Epidermal melanocyte (primary cell): ENCODE results near the gene KLHL34.

ENCODE experiments used
- DNase-seq: peaks from one replicate; pipeline ENCODE4 v3.0.0; 2011; ENCODE audit warnings: low spot score; ENCODE audit not compliant: insufficient read length

Gene KLHL34, protein sequence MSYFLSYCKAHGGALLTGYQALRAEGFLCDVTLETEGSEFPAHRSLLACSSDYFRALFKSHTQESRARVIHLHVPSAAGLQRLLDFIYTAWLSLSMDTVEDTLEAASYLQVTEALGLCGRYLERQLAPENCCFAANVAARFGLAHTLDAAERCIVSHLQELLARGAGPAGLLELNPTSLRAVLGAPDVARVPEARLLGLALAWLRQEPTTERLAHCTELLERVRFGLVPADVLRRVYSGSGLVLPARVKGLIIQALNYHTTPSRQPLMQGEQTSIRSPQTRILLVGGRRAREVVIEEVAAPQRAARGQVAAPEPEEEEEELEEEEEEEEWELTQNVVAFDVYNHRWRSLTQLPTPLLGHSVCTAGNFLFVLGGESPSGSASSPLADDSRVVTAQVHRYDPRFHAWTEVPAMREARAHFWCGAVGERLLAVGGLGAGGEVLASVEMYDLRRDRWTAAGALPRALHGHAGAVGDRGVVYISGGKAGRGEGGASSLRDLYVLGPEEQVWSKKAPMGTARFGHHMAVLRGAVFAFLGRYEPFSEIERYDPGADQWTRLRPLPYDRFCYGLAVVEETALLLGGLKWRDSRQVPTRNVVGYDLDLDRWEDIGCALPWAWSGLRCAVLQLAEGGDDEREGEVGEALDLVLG

DNA sequence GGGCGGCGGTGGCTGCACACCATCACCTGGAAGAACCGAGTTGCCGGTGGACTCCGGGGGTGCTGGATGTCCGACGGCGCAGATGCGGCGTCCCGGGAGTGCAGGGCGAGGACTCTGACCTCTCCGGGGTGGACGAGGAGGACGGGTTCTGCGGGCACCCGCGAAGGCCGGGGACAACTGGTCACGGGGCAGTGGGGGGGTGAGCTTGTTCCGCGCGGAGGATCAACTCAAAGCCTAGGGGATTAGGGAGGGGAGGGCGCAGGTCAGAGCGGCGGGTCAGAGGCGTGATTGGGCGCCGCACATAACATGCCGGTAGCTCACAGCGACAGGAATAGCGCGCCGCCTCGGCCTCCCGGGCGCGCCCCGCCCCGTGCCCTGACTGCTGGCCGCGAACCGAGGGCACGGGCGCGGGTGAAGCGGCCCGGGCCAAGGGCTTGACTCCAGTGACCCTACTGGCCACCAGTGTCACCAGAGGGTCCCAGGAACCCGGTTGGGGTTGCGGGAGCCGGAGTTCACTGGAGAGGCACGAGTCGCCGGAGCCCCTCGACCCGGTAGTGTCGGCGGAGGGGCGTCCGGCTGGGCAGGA, at the start of gene KLHL34:
KLHL34 (minus strand) TSS at position 179 of the 586 bp plus-strand sequence. CDS start 542 bp downstream, outside the sequence.
- DNase-seq: no peak

DNA sequence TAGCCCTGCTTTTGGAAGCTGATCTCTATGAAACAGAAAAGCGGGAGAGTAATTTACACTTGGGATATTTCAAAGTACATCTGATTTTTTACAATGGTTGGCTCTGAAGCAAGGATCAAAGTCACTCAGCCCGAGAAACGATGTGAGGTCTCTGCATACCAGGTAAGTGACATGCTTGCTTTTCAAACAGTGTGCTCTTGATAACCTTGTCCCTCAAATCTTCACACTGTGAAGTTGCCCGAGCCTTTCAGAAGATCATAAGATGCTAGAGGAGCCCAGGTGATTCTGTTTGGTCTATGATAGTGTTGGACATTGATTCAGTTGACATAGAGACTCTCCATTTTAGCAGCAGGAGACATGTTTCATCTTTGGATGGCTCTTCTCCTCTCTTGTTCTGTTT, 47.1 kb upstream of the KLHL34 start:
- no peak for DNase-seq

DNA sequence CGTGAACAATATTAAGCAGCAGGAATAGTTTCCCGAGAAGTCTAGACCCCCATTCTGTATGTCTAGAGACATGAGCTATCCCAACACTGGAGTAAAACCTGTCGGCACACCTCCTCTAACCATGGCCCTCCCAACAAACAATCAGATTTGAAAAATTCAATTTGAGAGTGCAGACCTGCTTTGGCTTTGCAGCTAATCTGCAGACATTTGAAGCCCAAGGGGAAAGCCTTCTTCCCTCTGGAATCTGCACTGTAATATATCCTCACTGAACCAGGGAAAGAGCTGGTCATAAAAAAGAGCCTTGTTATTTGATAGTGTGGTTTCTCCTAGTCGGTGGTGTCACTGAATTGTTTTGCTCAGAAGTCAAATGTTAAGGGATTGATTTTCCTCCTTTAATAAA, 44.6 kb upstream of the KLHL34 start:
- no peak for DNase-seq

DNA sequence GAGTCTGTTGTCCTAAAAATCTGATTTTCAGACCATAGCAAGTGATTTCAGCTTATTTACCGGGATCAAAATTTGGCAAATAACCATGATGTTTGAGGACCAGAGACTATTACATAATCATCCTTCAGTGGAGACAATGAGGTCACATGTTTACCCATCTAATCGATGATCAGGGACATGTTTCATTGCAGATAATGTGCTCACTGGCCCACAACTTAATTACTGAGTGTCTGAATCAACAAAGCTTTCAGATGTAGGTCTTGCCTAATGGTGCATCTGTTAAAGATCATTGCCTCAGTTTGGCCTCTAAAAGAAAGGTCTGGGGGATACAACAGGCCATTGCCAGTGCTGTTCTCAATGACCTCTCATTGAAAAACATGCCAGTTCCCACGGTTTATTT, 42.8 kb upstream of the KLHL34 start:
- no peak for DNase-seq

DNA sequence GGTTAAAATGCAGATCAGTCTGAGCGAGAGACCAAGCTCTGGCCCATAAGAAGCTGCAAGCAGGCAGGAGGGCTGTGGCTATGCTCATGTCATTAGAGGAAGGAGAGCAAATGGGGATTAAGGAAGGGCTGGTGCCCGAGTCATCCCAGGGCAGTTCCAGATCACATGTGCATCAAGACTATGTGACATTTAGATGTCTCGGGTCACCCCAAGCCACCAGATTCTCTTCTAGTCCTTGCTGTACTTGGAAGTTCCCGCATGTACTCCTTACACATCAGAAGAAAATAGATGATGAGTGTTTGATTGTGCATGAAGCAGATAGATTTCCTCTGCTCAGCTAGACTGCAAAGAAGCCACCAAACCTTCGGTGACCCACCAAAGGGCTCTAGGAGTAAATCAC, 42.1 kb upstream of the KLHL34 start:
- DNase-seq: no peak

DNA sequence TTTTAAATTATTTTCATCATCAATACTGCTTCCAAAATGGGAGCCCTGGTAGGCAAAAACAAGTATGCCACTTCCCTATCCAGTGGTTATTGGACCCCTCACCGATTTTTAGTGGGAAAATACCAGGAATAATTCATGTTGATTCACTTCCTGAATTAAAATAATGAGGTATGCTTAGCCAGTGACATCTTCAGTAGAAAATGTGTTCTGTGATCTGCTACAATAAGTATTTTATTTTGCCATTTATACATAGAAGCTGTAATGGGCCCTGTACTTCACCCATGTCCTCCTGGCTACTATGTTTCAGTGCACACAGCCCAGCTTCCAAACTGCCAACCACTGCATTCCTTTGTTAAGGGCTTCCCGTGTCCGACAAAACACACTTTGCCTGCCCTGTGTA, 41.0 kb upstream of the KLHL34 start:
- no peak for DNase-seq

DNA sequence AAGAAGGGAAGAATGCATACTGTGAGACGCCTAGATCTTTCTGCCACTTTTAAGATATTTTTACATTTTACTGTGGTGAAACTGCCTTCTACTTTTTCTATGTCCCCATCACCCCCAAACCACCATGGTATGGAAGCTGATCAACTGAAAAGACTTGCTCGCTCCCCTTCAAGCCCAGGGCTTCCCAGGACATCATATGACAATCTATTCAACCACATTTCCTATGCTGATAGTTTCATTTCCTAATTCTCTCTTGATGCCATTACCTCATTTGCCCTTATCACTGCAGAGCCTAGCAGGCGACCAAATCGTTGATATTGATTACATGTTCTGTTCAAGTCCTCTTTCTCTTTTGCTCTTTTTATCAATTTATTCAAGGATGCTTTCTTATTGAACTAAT, 40.1 kb upstream of the KLHL34 start:
- no peak for DNase-seq

DNA sequence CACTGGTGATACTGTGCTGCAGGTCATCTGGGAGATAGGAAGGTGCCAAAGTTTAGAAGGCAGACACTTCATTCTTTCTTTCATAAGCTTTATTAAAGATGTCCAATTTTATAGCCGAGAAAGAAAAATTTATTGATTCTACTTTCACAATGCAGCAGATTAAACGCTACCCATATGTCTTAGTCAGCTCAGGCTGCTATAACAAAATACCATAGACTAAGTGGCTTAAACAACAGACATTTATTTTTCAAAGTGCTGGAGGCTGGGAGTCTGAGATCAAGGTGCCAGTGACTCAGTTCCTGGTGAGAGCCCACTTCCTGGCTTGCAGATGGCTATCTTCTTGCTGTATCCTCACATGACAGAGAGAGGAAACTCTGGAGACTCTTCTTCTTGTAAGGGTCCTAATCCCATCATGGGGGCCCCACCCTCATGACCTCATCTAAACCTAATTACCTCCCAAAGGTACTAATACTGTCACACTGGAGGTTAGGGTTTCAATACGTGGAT, 33.4 kb upstream of the KLHL34 start:
- no peak for DNase-seq

DNA sequence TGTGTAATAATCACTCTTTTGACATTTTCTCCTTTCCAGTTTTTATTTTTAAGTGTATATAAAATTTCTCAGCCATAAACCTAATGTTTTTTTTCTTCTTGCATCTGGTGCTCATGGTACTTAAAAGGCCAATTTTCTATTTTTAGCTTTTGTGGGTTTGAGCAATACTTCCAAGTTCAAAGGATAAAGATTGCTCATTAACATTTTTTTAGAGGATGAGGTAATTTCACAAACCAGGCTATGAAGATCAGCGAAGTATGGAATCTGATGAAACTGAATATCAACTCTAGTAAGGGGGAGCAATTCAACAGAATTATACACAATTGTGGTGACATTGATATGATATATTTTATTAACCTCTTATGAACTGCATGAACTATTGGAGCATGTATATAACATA, 25.8 kb upstream of the KLHL34 start:
- no peak for DNase-seq

DNA sequence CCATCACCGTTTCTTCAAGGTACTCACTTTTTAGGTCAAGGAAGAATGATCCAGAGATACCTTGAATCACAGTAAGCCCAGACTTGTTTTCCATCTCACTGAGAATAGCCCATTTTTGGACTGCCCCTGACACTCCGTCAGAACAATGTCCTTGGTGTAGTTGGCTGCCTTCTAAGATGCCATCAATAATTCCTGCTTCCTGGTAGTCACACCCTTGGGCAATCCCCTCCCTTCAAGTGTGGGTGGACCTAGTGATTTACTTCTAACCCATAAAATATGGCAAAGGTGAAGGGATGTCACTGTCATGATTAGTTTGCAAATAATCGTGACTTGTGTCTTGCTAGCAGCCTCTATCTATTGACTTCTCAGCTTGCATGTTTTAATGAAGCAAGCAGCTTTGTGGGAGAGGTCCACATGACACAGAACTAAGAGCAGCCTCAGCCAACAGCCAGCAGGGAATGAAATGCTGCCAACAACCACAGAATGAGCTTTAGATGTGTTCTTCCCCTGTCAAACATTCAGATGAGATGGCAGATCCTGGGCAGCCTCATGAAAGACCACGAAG, 20.0 kb upstream of the KLHL34 start:
- DNase-seq: no peak

DNA sequence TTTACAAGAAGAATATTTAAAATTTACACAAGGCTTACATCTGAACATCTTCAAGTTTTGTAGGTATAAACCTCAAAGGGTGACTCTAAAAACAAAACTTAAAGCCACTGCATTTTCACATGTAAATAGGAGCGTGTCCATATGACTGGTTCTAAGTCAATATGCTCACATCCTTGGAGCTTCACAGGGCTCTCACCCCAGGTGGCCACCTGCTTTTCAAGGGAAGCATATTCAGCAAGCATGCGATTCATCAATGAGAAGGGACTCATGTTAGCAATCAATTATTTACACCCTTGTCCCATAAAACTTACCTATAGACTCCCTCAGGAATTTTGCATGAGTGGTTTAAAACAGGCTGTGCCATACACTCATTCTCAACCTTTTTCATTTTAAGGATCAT, 17.8 kb upstream of the KLHL34 start:
- no peak for DNase-seq

DNA sequence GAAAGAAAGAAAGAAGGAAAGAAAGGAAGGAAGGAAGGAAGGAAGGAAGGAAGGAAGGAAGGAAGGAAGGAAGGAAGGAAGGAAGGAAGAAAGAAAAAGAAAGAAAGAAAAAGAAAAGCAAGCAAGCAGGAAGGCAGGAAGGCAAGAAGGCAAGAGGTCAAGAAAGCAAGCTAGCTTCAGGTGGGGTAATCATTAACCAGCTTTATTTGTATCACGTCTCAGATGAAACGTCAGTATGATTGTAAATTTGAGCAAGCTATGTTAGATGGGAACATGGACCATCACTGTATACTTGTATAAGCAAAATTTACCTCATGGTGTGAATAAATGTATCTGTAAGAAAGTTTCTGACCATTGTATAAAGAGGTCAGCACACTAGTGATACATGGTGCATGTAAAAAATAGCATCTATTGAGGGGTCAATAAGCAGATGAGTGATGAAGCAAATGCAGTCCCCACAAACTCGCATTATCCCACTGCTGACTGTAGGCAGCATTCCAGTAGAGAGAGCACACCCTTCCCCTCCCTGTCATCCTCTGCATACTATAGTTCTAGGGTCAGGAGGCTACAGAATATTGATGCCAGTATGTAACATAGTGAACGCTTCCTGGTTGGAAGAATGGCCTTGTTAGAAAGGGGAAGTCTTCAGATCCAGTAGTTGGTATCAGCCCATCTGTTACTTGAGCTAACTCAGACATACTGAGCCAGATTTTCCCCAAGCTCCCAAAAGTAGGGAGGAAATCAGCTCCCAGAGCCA, 16.5 kb upstream of the KLHL34 start:
- no peak for DNase-seq

DNA sequence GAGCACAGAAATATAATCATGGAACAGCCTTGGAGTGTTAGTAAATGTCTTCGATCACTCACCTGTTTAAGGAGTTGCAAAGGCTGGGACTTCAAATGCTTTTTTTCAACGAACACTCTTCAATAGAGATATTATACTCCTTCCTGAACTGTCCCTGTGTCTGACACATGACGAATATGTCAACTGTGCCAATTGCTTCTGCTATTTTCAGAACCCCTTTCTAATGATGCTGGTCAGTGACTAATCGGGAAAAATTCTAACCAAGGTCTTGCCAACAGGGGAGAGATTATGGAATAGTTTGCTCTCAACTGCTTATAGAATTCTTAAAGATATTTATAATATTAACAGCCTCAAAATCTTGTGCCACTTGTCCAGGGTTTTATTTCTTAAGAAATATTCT, 8.5 kb upstream of the KLHL34 start:
- DNase-seq: no peak

DNA sequence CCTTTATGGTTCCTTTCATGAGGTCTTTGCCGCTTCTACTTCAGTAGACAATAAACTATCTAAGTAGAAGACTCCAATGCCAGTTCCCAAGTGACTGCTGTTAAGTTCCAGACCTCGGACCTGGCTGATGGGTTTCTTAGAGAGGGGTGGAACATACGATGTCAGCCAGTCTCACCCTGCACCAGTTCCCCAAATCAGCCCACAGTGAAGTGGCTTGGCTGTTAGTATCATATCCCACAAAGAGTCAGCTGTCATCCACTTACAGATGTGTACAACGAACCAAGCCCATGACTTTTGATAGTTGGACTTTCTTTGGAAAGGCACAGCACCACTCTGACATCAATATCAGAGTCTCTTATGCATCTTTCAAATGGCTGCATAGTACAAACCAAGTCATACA, 8.1 kb upstream of the KLHL34 start:
- DNase-seq: no peak

DNA sequence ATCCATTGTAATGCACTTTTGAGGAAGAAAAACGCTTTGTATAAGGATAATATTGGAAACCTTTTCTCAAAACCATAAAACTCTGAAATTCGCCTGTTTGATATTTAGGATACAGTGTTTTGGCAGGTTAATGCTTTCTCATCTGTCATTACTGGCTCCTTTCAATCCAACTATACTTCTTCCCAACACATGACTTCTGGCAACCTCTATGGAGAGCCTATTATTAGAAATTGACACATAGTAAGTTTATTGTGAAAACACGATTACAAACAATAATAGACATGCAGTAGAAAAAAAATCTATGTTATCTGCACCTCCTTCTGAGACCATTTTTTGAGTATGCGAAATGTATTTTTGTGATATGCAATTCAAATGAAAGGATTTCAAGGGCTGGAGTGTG, 4.6 kb upstream of the KLHL34 start:
- DNase-seq: no peak

DNA sequence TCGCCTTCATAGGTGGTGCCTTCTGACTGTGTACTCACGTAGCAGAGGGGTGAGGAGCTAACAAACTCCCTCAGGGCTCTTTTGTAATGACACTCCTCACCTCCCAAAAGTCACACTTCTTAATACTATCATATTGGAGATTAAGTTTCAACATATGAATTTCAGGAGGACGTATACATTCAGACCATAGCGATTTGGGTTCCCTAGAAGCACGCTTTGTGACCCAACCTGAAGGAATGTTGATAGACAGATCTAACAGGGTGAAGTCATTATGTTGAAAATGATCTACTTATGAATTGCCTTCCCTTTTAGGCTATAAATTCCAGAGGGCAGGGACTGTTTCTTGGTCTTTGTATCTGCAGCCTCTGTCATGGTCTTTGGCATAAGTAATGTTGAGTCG, 3.2 kb upstream of the KLHL34 start:
- DNase-seq: no peak

DNA sequence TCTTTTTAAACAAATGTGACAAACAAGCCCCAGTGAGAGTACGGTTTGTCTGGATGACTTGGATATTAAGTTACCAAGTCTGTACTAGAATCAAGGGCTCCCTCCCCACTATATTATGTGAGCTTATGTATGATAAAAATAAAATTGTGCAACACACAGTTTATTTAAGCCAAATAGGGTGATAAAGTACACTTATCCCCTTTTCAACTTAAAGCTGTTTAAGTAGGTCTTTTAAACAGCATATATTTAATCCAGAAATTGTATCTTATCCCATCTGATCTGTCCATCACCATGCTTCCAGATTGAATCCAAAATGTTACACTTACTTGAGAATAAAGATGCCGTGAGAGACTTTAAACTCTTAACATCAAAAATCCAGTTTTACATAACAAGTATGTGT, 2.0 kb upstream of the KLHL34 start:
- DNase-seq: no peak

DNA sequence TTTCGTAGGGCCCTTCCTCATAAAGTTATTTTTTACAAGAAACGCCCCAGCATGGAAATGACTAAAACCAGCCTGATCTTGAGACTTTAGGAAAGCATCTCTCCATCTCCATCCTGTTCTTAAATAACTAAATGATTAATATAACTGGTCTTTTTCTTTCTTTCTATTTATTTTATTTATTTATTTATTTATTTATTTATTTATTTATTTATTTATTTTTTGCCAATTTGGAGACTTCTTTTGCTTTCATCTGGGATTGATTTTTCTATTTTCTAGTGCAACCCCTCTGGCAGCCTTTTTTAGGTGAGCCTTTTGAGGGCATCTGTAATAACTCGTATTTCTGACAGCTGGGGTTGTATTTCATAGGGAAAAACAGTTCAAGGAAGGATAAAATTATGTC, 1.2 kb upstream of the KLHL34 start:
- DNase-seq: no peak

DNA sequence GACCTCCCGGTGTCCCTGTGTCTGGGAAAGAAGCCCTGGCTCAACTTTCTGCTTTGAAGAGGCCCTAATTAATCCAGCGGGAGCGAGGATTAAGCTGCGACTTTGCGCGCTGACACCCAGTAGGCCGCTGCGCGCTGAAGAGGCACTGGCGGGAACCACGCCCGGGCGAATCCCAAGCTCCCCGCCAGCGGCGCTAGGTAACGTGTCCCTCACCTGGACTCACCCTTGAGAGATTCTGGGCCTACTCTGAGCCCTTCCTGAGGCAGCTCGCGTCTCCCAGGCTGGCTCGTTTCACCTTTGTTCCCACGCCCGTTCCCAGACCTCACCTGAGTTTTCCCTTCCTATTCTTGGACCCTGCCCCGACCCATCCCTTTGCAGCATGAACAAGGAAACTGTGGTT, 616 bp upstream of the KLHL34 start:
- no peak for DNase-seq

DNA sequence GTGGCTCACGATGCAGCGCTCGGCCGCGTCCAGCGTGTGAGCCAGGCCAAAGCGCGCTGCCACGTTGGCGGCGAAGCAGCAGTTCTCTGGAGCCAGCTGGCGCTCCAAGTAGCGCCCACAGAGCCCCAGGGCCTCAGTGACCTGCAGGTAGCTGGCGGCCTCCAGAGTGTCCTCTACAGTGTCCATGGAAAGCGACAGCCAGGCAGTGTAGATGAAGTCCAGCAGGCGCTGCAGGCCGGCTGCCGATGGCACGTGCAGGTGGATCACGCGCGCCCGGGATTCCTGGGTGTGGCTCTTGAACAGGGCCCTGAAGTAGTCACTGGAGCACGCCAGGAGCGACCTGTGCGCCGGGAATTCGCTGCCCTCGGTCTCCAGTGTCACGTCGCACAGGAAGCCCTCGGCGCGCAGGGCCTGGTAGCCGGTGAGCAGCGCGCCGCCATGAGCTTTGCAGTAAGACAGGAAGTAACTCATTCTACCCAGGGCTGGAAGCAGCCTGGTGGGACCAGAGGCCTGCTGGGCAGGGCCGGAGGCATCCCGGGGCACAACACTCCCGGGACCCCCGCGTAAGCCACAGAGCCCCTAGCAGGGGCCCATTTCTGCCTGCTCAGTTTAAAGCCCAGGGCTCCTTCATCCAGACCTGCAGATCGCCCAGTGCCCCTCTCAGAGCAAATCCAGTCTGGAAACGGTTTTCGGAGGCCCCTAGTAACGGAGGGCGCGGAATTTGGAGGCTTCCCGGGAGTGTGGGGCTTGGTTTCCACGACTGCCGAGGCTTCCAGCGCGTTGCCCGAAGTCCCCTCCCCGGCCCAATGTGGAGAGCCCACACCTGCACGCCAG, 595 bp downstream of the KLHL34 start:
- no peak for DNase-seq
